ENCODE data around the gene TLX1.

GRCh38 chr10:101131962-101132635, 999 bp downstream of the TLX1 start:
- TF ChIP-seq CTCF (IDR thresholded peaks at IDR 0.05) = no peak
- no peak for TF ChIP-seq POLR2A (IDR thresholded peaks at IDR 0.05)
